GM12878 (cell line): Measurements from ENCODE around the gene SLC6A8. TPM values are rescaled to one million over a fixed set of nuclear protein-coding genes. Genes with fewer than 3 reads are reported as not detected.

Source experiments
- ATAC-seq: fragments of 200-7000 bp; cut with Tn5 transposase; 3 replicates; pipeline ENCODE4 v1.9.1; 2020; ENCODE audit warnings: mild to moderate bottlenecking, moderate library complexity
- BruUV-seq: library from RNA; stranded (reverse); fragments of 400-500 nt; replicated peaks from 2 replicates; lab custom pipeline; 2021; lab: Mats Ljungman, UMichigan
- CTCF ChIA-PET: fragments of 300-600 bp; sonication (Branson Sonifier 250); formaldehyde crosslinking; extraction: SDS; loops from one replicate; lab custom pipeline; 2021; ENCODE audit warnings: inconsistent platforms; lab: Yijun Ruan, JAX
- POLR2A ChIA-PET: fragments of 350-600 bp; formaldehyde crosslinking; extraction: SDS; loops from one replicate; lab custom pipeline; 2021; ENCODE audit warnings: inconsistent platforms; lab: Charles Lee
- RAD21 ChIA-PET: fragments of 300-600 bp; sonication (Branson Sonifier 250); formaldehyde crosslinking; loops from one replicate; lab custom pipeline; 2023; ENCODE audit warnings: antibody characterized with exemption; ENCODE audit not compliant: unreplicated experiment; lab: Charles Lee
- SMC1A ChIA-PET: fragments of 300-600 bp; sonication (Branson Sonifier 250); formaldehyde crosslinking; loops from one replicate; lab custom pipeline; 2023; ENCODE audit not compliant: unreplicated experiment, uncharacterized antibody; lab: Charles Lee
- DNase-seq: peaks from one replicate; pipeline ENCODE4 v3.0.0-alpha.2; 2011; ENCODE audit warnings: low read depth, low spot score
- FAIRE-seq: peaks from 3 replicates; lab custom pipeline; 2011; peaks lifted over from hg19 to GRCh38; lab: Jason Lieb, UNC
- H2AFZ ChIP-seq: 2 replicates; pipeline ENCODE4 v1.6.0; 2011; ENCODE audit warnings: low read depth, low read length, control low read depth; ENCODE audit not compliant: control insufficient read depth
- H3K27ac ChIP-seq: 2 replicates; pipeline ENCODE4 v1.5.1; 2011; ENCODE audit warnings: control low read depth; ENCODE audit not compliant: control insufficient read depth, insufficient read depth
- H3K27me3 ChIP-seq, 2 experiments: replicated peaks in 1 of 2; 2 replicates each; pipeline versions ENCODE4 v1.6.0 to v1.6.1; 2011; ENCODE audit warnings: low read length in 1 of 2; ENCODE audit not compliant: control insufficient read depth in 2 of 2, insufficient read depth in 2 of 2
- H3K36me3 ChIP-seq, 2 experiments: 2 replicates each; pipeline ENCODE4 v1.5.1; 2011; ENCODE audit warnings: low read length in 1 of 2; ENCODE audit not compliant: control insufficient read depth in 2 of 2, insufficient read depth in 2 of 2
- H3K4me1 ChIP-seq: 2 replicates; pipeline ENCODE4 v1.6.1; 2011; ENCODE audit warnings: mild to moderate bottlenecking, low read length, moderate library complexity, mixed read lengths; ENCODE audit not compliant: control insufficient read depth, insufficient read depth
- H3K4me2 ChIP-seq: 2 replicates; pipeline ENCODE4 v1.6.0; 2011; ENCODE audit warnings: control low read depth; ENCODE audit not compliant: control insufficient read depth, insufficient read depth
- H3K4me3 ChIP-seq: fragments of 200-600 bp; sonication (generic); 2 replicates; pipeline ENCODE4 v1.5.1; 2016
- H3K79me2 ChIP-seq: 2 replicates; pipeline ENCODE4 v1.6.0; 2011; ENCODE audit warnings: low read length; ENCODE audit not compliant: control insufficient read depth, insufficient read depth
- H3K9ac ChIP-seq: 2 replicates; pipeline ENCODE4 v1.8.0; 2011; ENCODE audit warnings: low read length, control low read depth, mixed read lengths; ENCODE audit not compliant: control insufficient read depth, insufficient read depth
- H3K9me3 ChIP-seq: replicated peaks from 3 replicates; pipeline ENCODE4 v1.5.1; 2011; ENCODE audit warnings: mild to moderate bottlenecking, low read length; ENCODE audit not compliant: control insufficient read depth, insufficient read depth
- H4K20me1 ChIP-seq: 2 replicates; pipeline ENCODE4 v1.6.0; 2011; ENCODE audit not compliant: control insufficient read depth, insufficient read depth
- ATF3 ChIP-seq: IDR thresholded peaks from 2 replicates; pipeline ENCODE4 v1.6.1; 2011; ENCODE audit warnings: low read depth, mild to moderate bottlenecking, low read length, moderate library complexity, borderline replicate concordance; ENCODE audit errors: extremely low read depth
- BCL11A ChIP-seq: IDR thresholded peaks from 2 replicates; pipeline ENCODE4 v1.6.1; 2011; ENCODE audit warnings: low read depth, low read length
- BHLHE40 ChIP-seq, 2 experiments: fragments of 450-650 bp in 1 of 2; IDR thresholded peaks; 2 replicates each; pipeline ENCODE4 v1.6.1; 2011 to 2017; ENCODE audit warnings: low read depth in 2 of 2, borderline replicate concordance in 1 of 2, improper control_type of control experiment in 1 of 2, low read length in 1 of 2, mild to moderate bottlenecking in 1 of 2
- BRCA1 ChIP-seq: IDR thresholded peaks from 2 replicates; pipeline ENCODE4 v1.6.1; 2011; ENCODE audit warnings: low read depth, low read length, improper control_type of control experiment
- CBX3 ChIP-seq: fragments of 200-600 bp; sonication (generic); IDR thresholded peaks from 2 replicates; pipeline ENCODE4 v1.6.1; 2016; ENCODE audit warnings: low read depth, borderline replicate concordance
- EZH2 ChIP-seq: IDR thresholded peaks from 2 replicates; pipeline ENCODE4 v1.6.1; 2012; ENCODE audit warnings: low read depth, mild to moderate bottlenecking, control low read depth, inconsistent platforms, low read length, borderline replicate concordance; ENCODE audit not compliant: control insufficient read depth
- HSF1 ChIP-seq: fragments of 150-350 bp; IDR thresholded peaks from 2 replicates; pipeline ENCODE4 v1.6.1; 2014; ENCODE audit warnings: mild to moderate bottlenecking, low read depth, low read length
- IRF5 ChIP-seq: fragments of 450-650 bp; IDR thresholded peaks from 2 replicates; pipeline ENCODE4 v1.6.1; 2017; ENCODE audit warnings: borderline replicate concordance
- MEF2A ChIP-seq: IDR thresholded peaks from 2 replicates; pipeline ENCODE4 v1.6.1; 2011; ENCODE audit warnings: low read depth, mild to moderate bottlenecking, low read length, moderate library complexity; ENCODE audit not compliant: insufficient read depth
- RB1 ChIP-seq: fragments of 450-650 bp; formaldehyde crosslinking; IDR thresholded peaks from 2 replicates; pipeline ENCODE4 v1.6.1; 2017; ENCODE audit warnings: mild to moderate bottlenecking, borderline replicate concordance
- SMAD1 ChIP-seq: fragments of 450-650 bp; IDR thresholded peaks from 2 replicates; pipeline ENCODE4 v1.6.1; 2018; ENCODE audit warnings: mild to moderate bottlenecking, low read depth; ENCODE audit not compliant: partially characterized antibody
- ZNF207 ChIP-seq: fragments of 450-650 bp; IDR thresholded peaks from 2 replicates; pipeline ENCODE4 v1.6.1; 2014; ENCODE audit warnings: antibody characterized with exemption, mild to moderate bottlenecking, borderline replicate concordance
- WGBS: methylation state at CpG from one replicate; pipeline ENCODE4 v1.1.6; 2016; ENCODE audit warnings: low lambda C conversion rate; ENCODE audit not compliant: insufficient replicate concordance, insufficient coverage; ENCODE audit errors: missing lambda C conversion rate; 5-methylcytosine and 5-hydroxymethylcytosine counted together
- in situ Hi-C: fragments of 300-500 bp; cut with MboI; formaldehyde crosslinking; loops from 9 replicates; pipeline ENCODE4 v1.14.3; 2018; ENCODE audit warnings: mixed read lengths
- intact Hi-C: fragments of 100-400 bp; cut with micrococcal nuclease; formaldehyde crosslinking; loops from one replicate; pipeline ENCODE4 v1.14.2; 2022; ENCODE audit not compliant: unreplicated experiment
- polyA plus RNA-seq, 11 experiments: library from polyadenylated mRNA; depleted of rRNA in 4 of 11; unstranded in 6 of 11; stranded (reverse) in 5 of 11; fragments of >200 nt; fragmentation: Nextera tagmentation in 4 of 11; fragmentation: Illumina TruSeq in 1 of 11; extraction: Ambion mirVana in 4 of 11; extraction: Trizol in 1 of 11; gene quantifications; 1 replicate in 1 of 11; 2 replicates in 10 of 11; pipeline versions ENCODE4 v1.2.1 to v1.2.3, GENCODE V29; 2011 to 2016; ENCODE audit warnings: inconsistent platforms in 2 of 11, missing spikeins in 2 of 11, low read depth in 1 of 11
- total RNA-seq, 4 experiments: library from RNA; depleted of rRNA in 3 of 4; stranded (reverse); fragments of >200 nt in 3 of 4; fragmentation: Illumina TruSeq in 1 of 4; extraction: Trizol in 1 of 4; gene quantifications; 2 replicates each; pipeline versions ENCODE4 v1.2.1 to v1.2.3, GENCODE V29; 2013 to 2021
- TF ChIP-seq, protein P1 (sequence below): IDR thresholded peaks from 2 replicates; pipeline ENCODE4 v1.6.1; 2012; ENCODE audit warnings: low read depth, low read length, improper control_type of control experiment
- TF ChIP-seq, protein P2 (sequence below): IDR thresholded peaks from 2 replicates; pipeline ENCODE4 v1.6.1; 2011; ENCODE audit warnings: mild to moderate bottlenecking, low read depth, low read length, moderate library complexity; ENCODE audit not compliant: insufficient replicate concordance

SLC6A8 gene
- total and polyA plus RNA-seq, 10 of the 15 experiments (the other 5 are each of a cell fraction or from before 2014, with no cell fraction given) = 0.01 to 0.72 (median 0.17) TPM; not detected in 6

GRCh38 chrX:153685751-153686696 is 1.7 kb upstream of the SLC6A8 start:
- H4K20me1 ChIP-seq = no peaks in the 10 kb centered on the region
- ChIA-PET RAD21 (interaction anchor here (1.5 kb wide), 1 partner anchor 38 kb away, joined by 4 read pairs; the partner anchor contains the start of gene BCAP31), CTCF (interaction anchor here (1.4 to 1.6 kb wide), 2 partner anchors 36 to 77 kb away, joined by 3 read pairs; partner anchors contain the start of gene PLXNB3), SMC1A (no interaction called here), POLR2A (no interaction called here)
- H3K4me3 ChIP-seq = no peak overlapping the region
- no peak overlapping the region for H3K4me2 ChIP-seq
- H2AFZ ChIP-seq = no peak overlapping the region
- H3K9me3 ChIP-seq = no peaks in the 10 kb centered on the region; the same call in 2 of the 3 replicates
- no peaks in the 10 kb centered on the region for H3K27me3 ChIP-seq
- 48% methylated on average over 24 of the region's 24 CpGs for WGBS
- FAIRE-seq (no peak), ATAC-seq (no peak), DNase-seq (no peak)
- H3K79me2 ChIP-seq = no peaks in the 10 kb centered on the region
- intact Hi-C loops (no loop called here), in situ Hi-C loops (no loop called here)
- H3K27ac ChIP-seq = no peak overlapping the region
- no peaks in the 10 kb centered on the region for H3K4me1 ChIP-seq
- H3K9ac ChIP-seq = no peak overlapping the region
- H3K36me3 ChIP-seq = no peaks in the 10 kb centered on the region
- BruUV-seq = no TSS peak
- TF ChIP-seq CBX3 = no peak
- no peak for TF ChIP-seq RB1
- TF ChIP-seq SMAD1 = no peak
- TF ChIP-seq, protein P1, sequence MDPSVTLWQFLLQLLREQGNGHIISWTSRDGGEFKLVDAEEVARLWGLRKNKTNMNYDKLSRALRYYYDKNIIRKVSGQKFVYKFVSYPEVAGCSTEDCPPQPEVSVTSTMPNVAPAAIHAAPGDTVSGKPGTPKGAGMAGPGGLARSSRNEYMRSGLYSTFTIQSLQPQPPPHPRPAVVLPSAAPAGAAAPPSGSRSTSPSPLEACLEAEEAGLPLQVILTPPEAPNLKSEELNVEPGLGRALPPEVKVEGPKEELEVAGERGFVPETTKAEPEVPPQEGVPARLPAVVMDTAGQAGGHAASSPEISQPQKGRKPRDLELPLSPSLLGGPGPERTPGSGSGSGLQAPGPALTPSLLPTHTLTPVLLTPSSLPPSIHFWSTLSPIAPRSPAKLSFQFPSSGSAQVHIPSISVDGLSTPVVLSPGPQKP = no peak
- no peak for TF ChIP-seq ATF3
- no peak for TF ChIP-seq HSF1
- no peak for TF ChIP-seq IRF5
- no peak for TF ChIP-seq BCL11A
- no peak for TF ChIP-seq EZH2
- TF ChIP-seq BHLHE40 (IDR thresholded peaks at IDR 0.05; ENCODE audit: borderline replicate concordance in 1 of 2, low read depth in 2 of 2, low read length in 1 of 2) = no peak
- no peak for TF ChIP-seq MEF2A
- TF ChIP-seq, protein P2, sequence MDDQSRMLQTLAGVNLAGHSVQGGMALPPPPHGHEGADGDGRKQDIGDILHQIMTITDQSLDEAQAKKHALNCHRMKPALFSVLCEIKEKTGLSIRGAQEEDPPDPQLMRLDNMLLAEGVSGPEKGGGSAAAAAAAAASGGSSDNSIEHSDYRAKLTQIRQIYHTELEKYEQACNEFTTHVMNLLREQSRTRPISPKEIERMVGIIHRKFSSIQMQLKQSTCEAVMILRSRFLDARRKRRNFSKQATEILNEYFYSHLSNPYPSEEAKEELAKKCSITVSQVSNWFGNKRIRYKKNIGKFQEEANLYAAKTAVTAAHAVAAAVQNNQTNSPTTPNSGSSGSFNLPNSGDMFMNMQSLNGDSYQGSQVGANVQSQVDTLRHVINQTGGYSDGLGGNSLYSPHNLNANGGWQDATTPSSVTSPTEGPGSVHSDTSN = no peak
- TF ChIP-seq BRCA1 = no peak
- TF ChIP-seq ZNF207 = no peak
